Medulla oblongata (tissue), 1 donor: ENCODE measurements around the gene ANTXR1.

Experiments used
- DNase-seq: peaks from one replicate; pipeline ENCODE4 v3.0.0-alpha.2; 2015; ENCODE audit errors: extremely low spot score

The ANTXR1 gene

GRCh38 chr2:69131983-69132675, 119.2 kb downstream of the ANTXR1 start:
- no peak for DNase-seq

GRCh38 chr2:69132960-69133590, 120.1 kb downstream of the ANTXR1 start:
- DNase-seq = no peak

- DNase-seq = no peak
These were observed 120.9 kb downstream of the ANTXR1 start for GRCh38 chr2:69133898-69134297.

GRCh38 chr2:69134306-69134945, 121.4 kb downstream of the ANTXR1 start:
- peak; percentile 30 for DNase-seq

GRCh38 chr2:69138247-69138772, 125.3 kb downstream of the ANTXR1 start:
- no peak for DNase-seq

GRCh38 chr2:69138793-69139459, 125.9 kb downstream of the ANTXR1 start:
- no peak for DNase-seq

- DNase-seq = no peak
These were observed 127.0 kb downstream of the ANTXR1 start for GRCh38 chr2:69139778-69140670.

GRCh38 chr2:69141061-69141460, 128.1 kb downstream of the ANTXR1 start:
- no peak for DNase-seq

GRCh38 chr2:69143748-69144360, 130.9 kb downstream of the ANTXR1 start:
- DNase-seq = no peak

- no peak for DNase-seq
These were observed 132.2 kb downstream of the ANTXR1 start for GRCh38 chr2:69145204-69145603.

GRCh38 chr2:69147841-69148533, 135.0 kb downstream of the ANTXR1 start:
- no peak for DNase-seq

- DNase-seq = no peak
These were observed 136.7 kb downstream of the ANTXR1 start for GRCh38 chr2:69149631-69150215.

GRCh38 chr2:69151931-69152330, 139.0 kb downstream of the ANTXR1 start:
- no peak for DNase-seq

- DNase-seq = no peak
These were observed 140.0 kb downstream of the ANTXR1 start for GRCh38 chr2:69152847-69153583.

- DNase-seq = no peak
These were observed 141.1 kb downstream of the ANTXR1 start for GRCh38 chr2:69154106-69154505.

- no peak for DNase-seq
These were observed 143.6 kb downstream of the ANTXR1 start for GRCh38 chr2:69156624-69157023.

GRCh38 chr2:69157441-69157840, 144.5 kb downstream of the ANTXR1 start:
- no peak for DNase-seq

GRCh38 chr2:69159986-69160385, 147.0 kb downstream of the ANTXR1 start:
- no peak for DNase-seq

GRCh38 chr2:69162057-69162456, 149.1 kb downstream of the ANTXR1 start:
- no peak for DNase-seq
